Measurements from ENCODE around the gene UBE3C. TPM values are rescaled to one million over a fixed set of nuclear protein-coding genes. Genes with fewer than 3 reads are reported as not detected.
"Not testable (repeated sequence)": the region's sequence is repeated elsewhere in the genome, so short reads cannot be mapped to it uniquely, and the experiment has no call there.

Gene UBE3C
- total RNA-seq, 2 donors from 2014 or later: 46.1 to 55.4 TPM

GRCh38 chr7:157263156-157263555, 124.4 kb downstream of the UBE3C start:
- intact Hi-C loops (cut with DNase I): no loop called here
- DNase-seq (no peak), ATAC-seq (no peak)

- DNase-seq: no peak
These were observed 126.3 kb downstream of the UBE3C start for GRCh38 chr7:157265051-157265450.

GRCh38 chr7:157266272-157266671, 127.5 kb downstream of the UBE3C start:
- no peak for ATAC-seq
- intact Hi-C loops (cut with DNase I): no loop called here
- no peak for DNase-seq

More at GRCh38 chr7:157265051-157265450, 126.3 kb downstream of the UBE3C start:
- ATAC-seq: no peak
- intact Hi-C loops (cut with DNase I): no loop called here

- ATAC-seq (no peak), DNase-seq (no peak)
- intact Hi-C loops (cut with DNase I): no loop called here
These were observed 128.8 kb downstream of the UBE3C start for GRCh38 chr7:157267516-157267915.

- ATAC-seq (no peak), DNase-seq (no peak)
- intact Hi-C loops (cut with DNase I): no loop called here
These were observed 129.2 kb downstream of the UBE3C start for GRCh38 chr7:157267956-157268355.

GRCh38 chr7:157268540-157268939, 129.8 kb downstream of the UBE3C start:
- DNase-seq: no peak

GRCh38 chr7:157269341-157270059, 130.8 kb downstream of the UBE3C start:
- no peak for ATAC-seq
- DNase-seq: no peak
- intact Hi-C loops (cut with DNase I): loop anchor here in 1 of 2 donors (10.0 kb wide), 1 partner anchor 125 kb away; no protein-coding TSS in a partner anchor

More at GRCh38 chr7:157268540-157268939, 129.8 kb downstream of the UBE3C start:
- intact Hi-C loops (cut with DNase I): no loop called here
- ATAC-seq: no peak

- intact Hi-C loops (cut with DNase I): loop anchor here in 1 of 2 donors (10.0 kb wide), 1 partner anchor 125 kb away; no protein-coding TSS in a partner anchor
- no peak for ATAC-seq
- DNase-seq: no peak
These were observed 131.3 kb downstream of the UBE3C start for GRCh38 chr7:157270060-157270444.

- ATAC-seq (no peak), DNase-seq (no peak)
These were observed 132.7 kb downstream of the UBE3C start for GRCh38 chr7:157271315-157271990.

GRCh38 chr7:157271991-157272324, 133.2 kb downstream of the UBE3C start:
- DNase-seq: peak; percentile 75
- intact Hi-C loops (cut with DNase I): loop anchor here in 1 of 2 donors (10.0 kb wide), 1 partner anchor 123 kb away; no protein-coding TSS in a partner anchor
- ATAC-seq: peak; percentile 55 to 67

More at GRCh38 chr7:157271315-157271990, 132.7 kb downstream of the UBE3C start:
- intact Hi-C loops (cut with DNase I): loop anchor here in 1 of 2 donors (10.0 kb wide), 1 partner anchor 123 kb away; no protein-coding TSS in a partner anchor

- ATAC-seq (peak in 1 of 2 donors; percentile 5), DNase-seq (no peak)
- intact Hi-C loops (cut with DNase I): loop anchor here in 1 of 2 donors (10.0 kb wide), 1 partner anchor 122 kb away; no protein-coding TSS in a partner anchor
These were observed 133.9 kb downstream of the UBE3C start for GRCh38 chr7:157272351-157273207.

GRCh38 chr7:157273208-157274093, 134.7 kb downstream of the UBE3C start:
- intact Hi-C loops (cut with DNase I): loop anchor here in 1 of 2 donors (10.0 kb wide), 1 partner anchor 121 kb away; no protein-coding TSS in a partner anchor
- DNase-seq (peak; percentile 77), ATAC-seq (peak; percentile 77 to 82)

- not testable (repeated sequence) for DNase-seq, ATAC-seq
- intact Hi-C loops (cut with DNase I): loop anchor here in 1 of 2 donors (10.0 kb wide), 1 partner anchor 121 kb away; no protein-coding TSS in a partner anchor
These were observed 135.4 kb downstream of the UBE3C start for GRCh38 chr7:157274094-157274634.

GRCh38 chr7:157274991-157275427, 136.3 kb downstream of the UBE3C start:
- no peak for DNase-seq
- no peak for ATAC-seq
- intact Hi-C loops (cut with DNase I): loop anchor here in 1 of 2 donors (10.0 kb wide), 1 partner anchor 120 kb away; no protein-coding TSS in a partner anchor

GRCh38 chr7:157276091-157276561, 137.4 kb downstream of the UBE3C start:
- ATAC-seq (no peak), DNase-seq (no peak)
- intact Hi-C loops (cut with DNase I): loop anchor here in 1 of 2 donors (10.0 kb wide), 1 partner anchor 119 kb away; no protein-coding TSS in a partner anchor

- intact Hi-C loops (cut with DNase I): loop anchor here in 1 of 2 donors (10.0 kb wide), 1 partner anchor 118 kb away; no protein-coding TSS in a partner anchor
- ATAC-seq (no peak), DNase-seq (no peak)
These were observed 138.2 kb downstream of the UBE3C start for GRCh38 chr7:157276731-157277562.
